ENCODE measurements around the gene ETS1. TPM values are rescaled to one million over a fixed set of nuclear protein-coding genes. Genes with fewer than 3 reads are reported as not detected.
A peak's percentile ranks its signal among the peaks of the same experiment; 100 is the strongest.

The ETS1 gene
- total RNA-seq, 1 experiment from 2014 or later = 29.9 TPM

- H2BK120ac ChIP-seq (ENCODE audit: low read depth, low read length, poor library complexity, severe bottlenecking) = no peak overlapping the region
- H2AFZ ChIP-seq (ENCODE audit: low read length) = no peak overlapping the region
- H3K9me3 ChIP-seq (ENCODE audit: control insufficient read depth, low read depth, low read length) = no peaks in the 10 kb centered on the region
- H3K14ac ChIP-seq (ENCODE audit: insufficient read depth, low read length) = no peak overlapping the region
- H2AK5ac ChIP-seq (ENCODE audit: insufficient read length, low read length) = no peak overlapping the region
- WGBS (ENCODE audit: extremely low coverage, insufficient read length, low lambda C conversion rate) = no CpG with 5 or more reads among the region's 14 CpGs
- peaks cover 3 to 33% (median 10%) of the 10 kb centered on the region in 3 experiments; a peak in 5 of 7 replicates for H3K36me3 Mint-ChIP-seq (ENCODE audit: insufficient read depth in 1 of 3, low read depth in 3 of 3)
- no peaks in the 10 kb centered on the region for H4K20me1 ChIP-seq (ENCODE audit: control insufficient read depth, insufficient read depth, insufficient read length)
- DNase-seq = no peak
- H3T11ph ChIP-seq (ENCODE audit: low read length) = no peak overlapping the region
- H3K79me1 ChIP-seq (ENCODE audit: insufficient read depth, low read depth, low read length, poor library complexity, severe bottlenecking) = no peaks in the 10 kb centered on the region
- H3K23ac ChIP-seq (ENCODE audit: insufficient read length, low read depth, low read length) = no peak overlapping the region
- no peak overlapping the region for H3K4me2 ChIP-seq (ENCODE audit: insufficient read depth, insufficient read length, low read length)
- TF ChIP-seq CTCF (conservative IDR thresholded peaks at IDR 0.05) = no peak
- H3K27ac Mint-ChIP-seq = peak overlapping the region in 1 of 3 experiments; percentile 50; a peak in 1 of 7 replicates
- no peak overlapping the region for H3K4me3 Mint-ChIP-seq
- no peaks in the 10 kb centered on the region for H3K27me3 ChIP-seq (ENCODE audit: insufficient read depth, low read length)
- H3K18ac ChIP-seq (ENCODE audit: insufficient read length, low read depth, low read length) = no peak overlapping the region
- no peak overlapping the region for H4K8ac ChIP-seq (replicated peaks; ENCODE audit: insufficient read length, low read depth, low read length)
- H2BK12ac ChIP-seq (ENCODE audit: insufficient read length, low read depth, low read length) = no peak overlapping the region
- no peak overlapping the region for H4K5ac ChIP-seq (ENCODE audit: insufficient read length, low read depth, low read length)
- no peak overlapping the region for H3K27ac ChIP-seq (ENCODE audit: insufficient read length, low read depth, low read length)
- peaks cover under 1 to 2% of the 10 kb centered on the region in 2 experiments; a peak in 3 of 4 replicates for H3K4me1 Mint-ChIP-seq
- H2BK20ac ChIP-seq (ENCODE audit: low read depth, low read length, poor library complexity, severe bottlenecking) = no peak overlapping the region
- no peaks in the 10 kb centered on the region for H3K79me2 ChIP-seq (ENCODE audit: insufficient read depth, low read length)
- H3K56ac ChIP-seq (ENCODE audit: insufficient read length, low read depth, low read length) = no peak overlapping the region
- no peak overlapping the region for H3K4ac ChIP-seq (ENCODE audit: low read depth, low read length)
- no peak overlapping the region for H4K91ac ChIP-seq (ENCODE audit: insufficient read length, low read depth, low read length)
- no peaks in the 10 kb centered on the region for H3K9me3 Mint-ChIP-seq
- H2BK5ac ChIP-seq (ENCODE audit: insufficient read length, low read length) = no peak overlapping the region
- no peaks in the 10 kb centered on the region for H3K23me2 ChIP-seq (ENCODE audit: insufficient read length, low read depth, low read length, poor library complexity, severe bottlenecking)
- H3K9ac ChIP-seq (ENCODE audit: extremely low read depth, insufficient read length, low read length) = no peak overlapping the region
- no peaks in the 10 kb centered on the region for H3K27me3 Mint-ChIP-seq (ENCODE audit: low read depth)
- H3K4me1 ChIP-seq (ENCODE audit: insufficient read depth, low read length) = no peaks in the 10 kb centered on the region
- H2BK15ac ChIP-seq (ENCODE audit: low read depth, low read length) = no peak overlapping the region
Observed at GRCh38 chr11:128480066-128480465, 107.3 kb downstream of the ETS1 start.

Measured in H9 (cell line).